Measurements from ENCODE around the gene KCNAB1.

- TF ChIP-seq CTCF (IDR thresholded peaks at IDR 0.05) (no peak), POLR2A (IDR thresholded peaks at IDR 0.05) (no peak), EP300 (IDR thresholded peaks at IDR 0.05) (no peak)
These were observed 308.7 kb downstream of the KCNAB1 start for GRCh38 chr3:156429125-156429524.

All from tibial nerve (tissue), 4 donors.